NCI-H345 (cell line): ENCODE data around the gene PRKAR2B.

ENCODE experiments used
- DNase-seq: peaks from one replicate; lab custom pipeline; 2025; lab: John Stamatoyannopoulos, UW

The PRKAR2B gene

DNA sequence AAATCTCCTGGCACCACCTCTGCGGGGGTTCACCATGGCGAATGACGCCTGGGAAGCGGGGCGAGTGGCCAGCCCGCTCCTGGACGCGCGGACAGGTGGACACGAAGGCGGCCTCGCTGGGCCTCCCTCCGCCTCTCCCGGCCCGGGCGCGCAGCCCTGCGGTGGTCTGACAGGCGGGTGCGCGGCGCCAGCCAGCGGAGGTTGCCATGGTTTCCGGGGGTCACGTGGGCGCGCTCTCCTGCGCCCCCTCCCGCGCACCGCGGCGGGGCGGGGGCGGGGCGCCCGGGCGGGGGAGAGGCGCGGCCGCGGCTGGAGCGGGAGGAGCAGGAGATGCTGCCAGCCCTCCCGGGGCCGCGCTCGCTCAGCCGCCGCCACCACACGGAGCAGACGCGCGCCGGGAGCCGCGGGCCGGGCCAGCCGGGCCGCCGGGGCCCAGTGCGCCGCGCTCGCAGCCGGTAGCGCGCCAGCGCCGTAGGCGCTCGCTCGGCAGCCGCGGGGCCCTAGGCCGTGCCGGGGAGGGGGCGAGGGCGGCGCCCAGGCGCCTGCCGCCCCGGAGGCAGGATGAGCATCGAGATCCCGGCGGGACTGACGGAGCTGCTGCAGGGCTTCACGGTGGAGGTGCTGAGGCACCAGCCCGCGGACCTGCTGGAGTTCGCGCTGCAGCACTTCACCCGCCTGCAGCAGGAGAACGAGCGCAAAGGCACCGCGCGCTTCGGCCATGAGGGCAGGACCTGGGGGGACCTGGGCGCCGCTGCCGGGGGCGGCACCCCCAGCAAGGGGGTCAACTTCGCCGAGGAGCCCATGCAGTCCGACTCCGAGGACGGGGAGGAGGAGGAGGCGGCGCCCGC is at the start of gene PRKAR2B:
TSS of gene PRKAR2B (plus strand) at position 359 of the 848 bp plus-strand sequence. CDS start at position 562, 203 bp downstream.
- DNase-seq, result peak; percentile 86

DNA sequence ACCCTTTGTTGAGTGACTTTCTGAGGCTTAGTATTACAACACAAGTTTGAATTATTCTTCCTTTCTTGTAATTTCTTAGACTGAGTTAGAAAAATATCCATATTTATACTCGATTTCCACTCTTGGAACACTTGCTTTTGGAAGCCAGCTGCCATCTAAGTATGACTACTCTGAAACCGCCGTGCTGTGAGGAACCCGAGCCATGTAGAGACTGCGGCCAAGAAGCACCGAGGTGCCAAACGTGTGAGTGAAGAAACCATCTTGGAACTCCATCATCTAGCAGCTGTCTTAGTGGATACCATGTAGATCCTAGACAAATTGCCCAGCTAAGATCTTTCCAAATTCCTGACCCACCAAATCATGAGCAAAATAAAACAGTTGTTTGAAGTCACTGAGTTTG is 49.7 kb upstream of the PRKAR2B start:
- DNase-seq, result no peak

DNA sequence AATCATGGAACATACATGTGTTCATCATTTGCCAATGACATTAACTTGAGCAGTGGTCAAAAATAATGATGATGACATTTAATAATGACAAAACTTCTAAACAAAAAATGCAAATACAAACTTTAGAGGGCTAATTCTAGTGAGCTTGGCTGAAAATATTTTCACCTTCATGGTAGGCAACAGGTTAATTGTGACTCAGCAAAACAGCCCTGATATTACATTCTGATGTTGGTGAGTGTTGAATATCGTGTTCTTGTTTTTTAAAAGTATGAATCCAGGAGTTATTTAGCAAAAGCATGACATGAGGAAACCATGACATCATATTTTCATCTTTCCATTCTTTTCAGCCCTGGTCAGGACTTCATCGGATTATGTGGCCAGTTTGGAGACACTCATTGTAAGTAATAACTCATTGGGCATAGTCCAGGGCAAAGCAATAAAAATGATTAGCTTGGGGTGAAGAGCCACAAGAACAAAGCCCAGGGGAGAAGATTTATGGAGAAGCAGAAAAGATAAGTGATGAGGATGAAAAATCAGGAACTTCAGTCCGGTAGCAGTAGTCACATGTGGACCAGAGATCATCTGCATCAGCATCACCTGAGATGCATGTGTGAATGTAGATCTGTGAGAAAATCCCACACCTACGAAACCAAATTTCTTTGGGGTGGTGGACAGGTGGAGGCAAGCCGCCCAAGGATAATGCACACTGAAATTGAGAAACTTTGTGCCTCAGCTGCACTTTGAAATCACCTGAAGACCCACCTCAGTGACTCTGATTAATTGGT is 46.8 kb upstream of the PRKAR2B start:
- no peak for DNase-seq

DNA sequence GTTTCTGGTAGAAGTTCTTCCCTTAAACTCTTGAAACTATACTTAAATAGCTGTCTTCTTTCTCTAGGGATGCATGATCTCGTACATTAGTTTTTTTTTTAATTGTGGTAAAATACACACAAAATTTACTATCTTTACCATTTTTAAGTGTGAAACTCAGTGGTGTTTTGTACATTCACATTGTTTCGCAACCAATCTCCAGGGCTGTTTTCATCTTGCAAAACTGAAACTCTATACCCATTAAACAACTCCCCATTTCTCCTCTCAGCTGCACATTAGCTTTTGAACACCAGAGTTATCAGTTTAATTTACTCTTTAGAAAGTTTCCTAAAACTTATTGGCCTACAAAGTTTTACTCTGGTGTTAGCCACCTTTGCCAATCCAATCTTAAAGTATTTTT is 45.5 kb upstream of the PRKAR2B start:
- no peak for DNase-seq

DNA sequence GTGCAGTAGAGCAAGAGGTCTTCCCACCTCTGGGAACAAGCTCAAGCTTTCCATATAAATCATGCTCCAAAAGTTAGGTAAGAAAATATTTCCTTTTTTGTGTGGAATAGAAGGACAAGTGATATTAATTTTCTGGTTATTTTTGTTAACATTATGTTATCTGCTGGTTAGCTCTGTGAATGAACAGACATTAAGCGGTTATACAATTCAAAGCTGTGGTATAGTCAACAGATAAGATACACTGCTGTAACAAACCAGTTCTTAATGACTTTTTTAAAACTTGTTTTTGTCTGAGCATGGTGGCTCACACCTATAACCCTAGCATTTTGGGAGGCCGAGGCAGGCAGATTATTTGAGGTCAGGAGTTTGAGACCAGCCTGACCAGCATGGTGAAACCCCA is 43.0 kb upstream of the PRKAR2B start:
- DNase-seq, result no peak

DNA sequence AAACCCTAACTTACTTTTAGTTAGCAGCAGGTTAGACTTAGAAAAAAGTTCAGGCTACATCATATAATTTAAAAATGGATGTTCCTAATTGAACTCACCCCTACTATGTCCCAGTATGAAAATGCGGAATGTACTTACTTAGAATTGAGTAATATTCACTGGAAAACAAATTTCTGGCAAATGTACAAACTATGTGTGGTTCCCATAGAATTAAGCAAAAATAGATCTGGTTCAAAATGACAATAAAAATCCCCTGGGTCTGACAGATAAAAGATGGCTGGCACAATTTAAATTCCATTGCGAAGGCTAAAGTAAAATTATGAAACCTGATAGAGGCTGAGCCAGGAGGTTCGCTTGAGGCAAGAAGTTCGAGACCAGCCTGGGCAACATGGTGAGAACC is 42.4 kb upstream of the PRKAR2B start:
- no peak for DNase-seq

DNA sequence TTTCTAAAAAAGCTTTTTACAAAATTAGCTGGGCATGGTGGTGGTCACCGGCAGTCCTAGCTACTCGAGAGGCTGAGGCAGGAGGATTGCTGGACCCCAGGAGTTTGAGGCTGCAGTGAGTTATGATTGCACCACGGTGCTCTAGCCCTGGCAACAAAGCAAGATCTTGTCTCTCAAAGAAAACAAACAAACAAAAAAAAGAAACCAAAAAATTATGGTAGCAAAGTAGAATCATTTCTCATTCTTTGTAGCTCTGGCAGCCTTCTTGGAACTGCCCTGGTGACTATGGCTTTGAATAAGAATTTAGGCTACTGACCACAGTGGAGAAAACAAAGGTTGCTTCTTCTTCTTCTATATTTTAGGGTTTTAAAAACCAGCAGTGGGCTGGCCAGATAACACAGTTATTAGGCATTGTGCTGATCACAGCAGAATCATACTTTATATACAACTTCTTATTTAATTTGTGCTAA is 41.9 kb upstream of the PRKAR2B start:
- no peak for DNase-seq

DNA sequence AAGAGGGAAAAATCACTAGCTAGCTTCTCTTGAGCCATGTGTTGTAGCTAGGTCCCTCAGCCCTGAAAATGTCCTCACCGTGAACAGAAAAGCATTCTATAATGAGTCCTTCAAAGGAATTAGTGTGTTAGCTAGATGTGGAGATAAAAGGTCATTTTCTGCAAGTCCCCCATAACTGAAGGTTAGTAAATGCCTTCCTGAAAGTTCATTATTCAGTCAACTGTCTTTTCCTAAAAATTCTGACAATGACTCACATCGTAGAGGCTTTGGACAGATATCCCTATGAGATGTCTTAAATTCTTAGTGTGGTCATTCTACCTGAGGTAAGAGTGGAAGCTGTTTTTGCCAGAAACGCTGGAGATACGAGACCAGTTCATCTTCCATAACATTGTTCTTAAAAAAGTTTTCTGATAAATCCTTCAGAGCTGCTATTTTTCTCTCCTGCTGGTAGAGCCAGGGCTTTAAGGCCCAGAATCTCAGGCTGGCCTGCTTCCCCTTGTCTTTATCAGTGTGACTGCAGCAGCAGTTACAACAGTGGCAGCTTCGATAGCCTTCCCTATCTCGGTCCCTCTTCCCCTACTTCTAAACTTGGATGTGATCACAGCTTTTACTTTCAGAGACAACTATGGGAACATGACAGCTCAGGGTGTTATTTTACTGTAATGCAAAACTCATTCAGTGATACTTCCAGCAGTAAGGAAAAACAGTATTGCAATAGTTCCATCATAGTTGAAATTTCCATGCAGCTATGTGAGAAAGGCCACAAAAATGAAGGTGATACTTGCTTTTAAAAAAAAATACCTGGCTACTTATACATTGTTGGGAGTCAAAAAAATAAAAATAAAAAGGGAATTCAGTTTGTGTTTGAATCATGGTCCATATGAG is 37.3 kb upstream of the PRKAR2B start:
- no peak for DNase-seq

DNA sequence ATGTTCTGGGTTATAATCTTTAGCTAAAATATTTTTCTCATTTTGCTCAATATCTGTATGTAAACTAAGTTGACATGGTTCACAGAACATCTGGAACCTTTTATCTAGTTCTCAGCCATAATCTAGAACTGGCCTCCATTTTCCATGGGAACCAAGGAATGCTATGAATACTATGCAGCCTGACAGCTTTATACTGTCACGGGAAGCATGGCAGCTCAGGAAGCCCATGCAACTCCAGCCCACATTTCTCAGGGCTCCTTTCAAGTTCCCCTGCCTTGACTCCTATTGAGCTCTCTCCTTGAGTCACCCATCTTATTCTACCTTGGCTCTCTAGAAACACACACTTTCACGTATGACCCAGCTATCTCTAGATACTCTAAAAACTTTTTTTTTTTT is 36.6 kb upstream of the PRKAR2B start:
- DNase-seq, result no peak

DNA sequence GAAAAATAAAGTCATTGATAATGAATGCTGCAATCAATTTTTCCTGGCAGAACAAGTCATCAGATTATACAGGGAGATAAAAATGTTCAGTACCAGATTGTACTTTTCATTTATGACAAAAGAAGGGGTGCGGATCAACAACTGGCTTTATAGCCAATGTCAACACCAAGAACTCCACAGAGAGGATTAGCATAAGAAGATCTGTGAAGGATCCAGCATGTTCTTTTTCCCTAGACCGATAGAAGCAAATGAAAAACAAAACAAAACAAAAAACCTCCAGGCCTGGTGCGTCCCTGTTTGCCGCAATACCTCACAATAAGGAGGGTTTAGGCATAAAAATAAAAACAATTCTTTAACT is 34.7 kb upstream of the PRKAR2B start:
- DNase-seq, result peak; percentile 8

DNA sequence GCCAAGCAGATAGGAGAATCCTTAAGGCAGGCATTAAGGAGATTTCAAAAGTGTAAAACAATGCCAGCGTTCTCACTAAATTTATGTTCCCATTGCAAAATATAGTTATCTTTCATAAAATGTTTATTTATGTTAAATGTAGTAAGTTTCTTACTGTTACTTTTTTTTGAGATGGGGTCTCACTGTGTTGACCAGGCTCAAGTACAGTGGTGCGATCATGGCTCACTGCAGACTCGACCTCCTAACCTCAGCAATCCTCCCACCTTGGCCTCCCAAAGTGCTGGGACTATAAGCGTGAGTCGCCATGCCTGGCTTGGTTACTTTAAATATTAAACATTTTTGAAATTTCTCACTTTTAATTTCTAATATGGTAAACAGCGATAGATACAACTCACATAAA is 31.8 kb upstream of the PRKAR2B start:
- no peak for DNase-seq

DNA sequence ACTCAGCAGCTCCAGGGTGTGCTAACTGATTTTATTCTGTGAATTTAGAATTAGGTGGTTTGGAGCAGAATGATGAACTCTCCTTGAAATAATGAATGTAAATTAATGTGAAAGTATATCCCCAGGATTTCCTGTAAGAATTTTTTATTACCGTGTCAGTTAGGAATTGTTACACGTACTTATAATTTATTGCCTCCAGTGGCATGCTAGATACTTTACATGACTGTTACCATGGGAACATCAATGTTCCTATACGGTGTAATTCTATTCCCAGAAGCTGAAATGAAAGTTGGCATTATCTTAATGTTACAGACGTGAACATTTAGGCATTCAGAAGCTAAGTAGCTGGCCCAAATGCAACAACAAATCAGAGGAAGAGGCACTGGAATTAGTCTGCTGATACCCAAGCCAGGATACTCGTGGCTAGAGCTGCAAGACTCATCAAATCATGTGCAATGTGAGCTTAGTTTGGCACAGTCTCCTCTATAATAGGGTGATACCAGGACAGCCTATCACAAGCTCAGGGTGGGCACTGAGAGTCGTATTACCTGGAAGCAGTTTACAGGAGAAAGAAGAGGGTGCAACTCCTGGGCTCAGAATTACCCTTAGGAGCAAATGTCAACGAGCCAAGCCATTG is 30.0 kb upstream of the PRKAR2B start:
- peak; percentile 8 for DNase-seq

DNA sequence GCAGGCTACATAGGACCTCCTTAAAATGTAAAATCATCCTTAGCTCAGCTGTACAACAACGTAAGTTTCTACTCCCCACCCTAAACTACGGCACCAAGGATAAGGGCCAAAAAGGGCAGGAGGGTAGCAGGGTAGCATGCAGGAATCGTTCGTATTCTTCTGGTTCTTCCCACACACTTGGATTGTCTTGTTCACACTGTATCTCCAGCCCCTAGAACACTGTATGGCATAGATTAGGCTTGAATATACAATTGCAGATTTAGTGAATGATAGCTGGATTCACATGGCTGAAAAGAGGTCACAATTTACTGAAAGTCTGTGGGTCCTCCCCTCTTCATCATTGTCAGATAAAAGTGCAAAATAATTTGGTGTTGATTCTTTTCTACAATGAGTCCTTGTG is 28.2 kb upstream of the PRKAR2B start:
- no peak for DNase-seq

DNA sequence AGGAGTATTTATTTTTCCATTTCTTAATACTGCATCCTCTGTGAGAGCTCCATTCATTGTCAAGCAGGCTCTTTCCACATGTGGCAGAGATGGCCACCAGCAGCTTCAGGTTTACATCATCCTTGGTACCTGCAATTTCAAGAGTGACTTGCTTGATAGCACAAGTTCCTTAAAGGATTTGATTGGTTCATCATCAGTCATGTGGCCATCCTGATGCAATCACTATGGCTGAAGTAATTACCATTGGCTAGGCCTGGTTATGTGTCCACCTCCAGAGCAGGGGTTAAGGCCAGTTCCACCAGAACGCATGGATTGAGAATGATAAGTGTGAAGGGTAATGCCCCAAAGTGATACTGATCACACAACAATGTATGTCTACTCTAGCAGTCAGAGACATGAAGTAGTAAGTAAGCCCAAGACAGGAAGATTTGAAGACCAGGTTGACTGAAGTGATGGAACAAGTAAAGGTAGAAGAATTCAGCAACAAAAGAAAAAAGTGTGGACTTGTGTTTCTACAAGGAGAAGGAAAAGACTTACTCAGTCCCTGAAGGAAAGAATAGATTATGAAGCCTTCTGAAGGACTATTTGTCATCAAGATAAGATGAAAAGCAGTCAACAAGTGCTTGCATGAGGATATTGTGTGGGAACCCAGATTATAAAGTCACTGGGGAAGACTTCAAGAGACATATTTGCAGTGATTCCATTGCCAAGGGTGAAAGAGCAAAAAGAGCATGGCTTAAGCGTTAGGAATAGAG is 26.4 kb upstream of the PRKAR2B start:
- DNase-seq, result no peak

DNA sequence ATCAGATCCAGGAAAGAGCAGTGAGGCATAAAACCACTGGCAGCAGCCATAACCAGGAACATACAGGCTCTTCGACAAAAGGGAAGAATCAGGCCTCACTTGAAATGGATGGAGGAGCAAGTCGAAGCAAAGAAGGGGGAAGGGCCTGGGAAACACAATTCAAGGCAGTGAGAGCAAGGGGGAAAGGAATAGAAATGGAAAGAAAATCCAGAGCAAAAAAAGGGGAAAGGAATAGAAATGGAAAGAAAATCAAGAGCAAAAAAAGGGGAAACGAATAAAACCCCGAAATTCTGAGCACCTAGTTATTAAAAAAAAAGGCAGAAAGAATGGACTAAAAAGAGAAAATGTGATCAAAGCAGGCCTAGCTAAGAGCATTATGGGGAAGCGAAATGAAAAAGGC is 24.1 kb upstream of the PRKAR2B start:
- no peak for DNase-seq

DNA sequence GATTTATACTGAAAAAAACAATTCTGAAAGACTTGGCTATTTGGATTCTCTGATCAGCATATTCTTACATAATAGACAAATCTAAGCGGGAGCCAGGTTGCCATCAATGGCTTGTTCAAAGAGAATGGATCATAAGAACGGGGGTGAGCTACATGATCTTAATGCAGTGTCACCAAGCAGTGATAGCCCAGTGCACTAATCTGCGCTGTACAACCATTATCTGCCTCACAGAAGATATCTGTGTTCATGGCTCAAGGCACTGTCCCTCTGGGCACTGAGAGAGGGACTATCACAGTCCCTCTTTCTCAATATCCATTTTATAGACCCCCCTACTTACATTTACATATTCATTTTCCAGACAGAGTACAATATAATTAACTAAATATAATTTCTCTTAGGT is 22.9 kb upstream of the PRKAR2B start:
- DNase-seq, result no peak

DNA sequence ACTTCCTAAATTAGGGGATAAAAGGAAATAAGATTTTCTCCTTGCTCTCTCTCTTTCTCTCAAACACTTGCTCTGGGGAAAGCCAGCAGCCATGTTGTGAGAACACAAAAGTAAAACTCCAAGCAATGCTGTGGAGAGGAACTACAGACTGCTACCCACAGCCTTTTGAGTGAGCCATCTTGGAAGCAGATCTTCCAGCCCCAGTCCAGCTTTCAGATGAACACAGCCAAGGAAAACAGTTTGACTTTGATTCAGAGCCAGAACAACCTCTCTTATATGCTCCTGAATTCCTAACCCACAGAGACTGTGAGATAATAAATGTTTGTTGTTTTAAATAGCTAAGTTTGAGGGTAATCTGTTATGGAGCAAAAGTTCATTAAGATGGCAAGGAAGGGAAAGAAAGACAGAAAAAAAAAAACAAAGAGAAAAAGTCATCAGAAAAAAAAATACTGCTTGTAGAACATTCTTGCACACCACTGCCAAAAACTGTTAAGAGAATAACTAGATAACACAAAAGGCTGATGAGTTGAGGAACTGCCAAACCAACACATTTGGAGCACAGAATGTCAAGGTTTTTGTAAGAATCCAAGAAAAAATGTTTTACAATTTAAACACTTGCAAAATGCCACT is 20.9 kb upstream of the PRKAR2B start:
- no peak for DNase-seq

DNA sequence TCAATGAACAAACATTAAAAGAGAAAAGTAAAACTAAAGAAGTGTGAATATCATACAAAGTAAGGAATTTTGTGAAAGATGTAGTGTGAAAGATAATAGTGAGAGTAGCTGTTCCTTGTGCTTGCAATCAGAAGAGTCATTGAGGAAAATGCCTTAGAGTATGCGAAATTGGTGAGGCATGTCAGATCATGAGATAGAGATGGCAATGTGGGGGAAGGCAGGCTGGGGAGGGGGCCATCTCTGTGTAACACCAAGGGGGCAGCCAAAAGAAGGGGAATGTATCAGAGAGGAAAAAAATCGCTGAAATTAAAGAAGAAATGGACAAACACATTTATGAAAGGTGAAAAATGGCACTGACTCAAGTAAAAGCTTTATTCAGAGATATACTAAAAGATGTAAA is 19.6 kb upstream of the PRKAR2B start:
- DNase-seq, result no peak

DNA sequence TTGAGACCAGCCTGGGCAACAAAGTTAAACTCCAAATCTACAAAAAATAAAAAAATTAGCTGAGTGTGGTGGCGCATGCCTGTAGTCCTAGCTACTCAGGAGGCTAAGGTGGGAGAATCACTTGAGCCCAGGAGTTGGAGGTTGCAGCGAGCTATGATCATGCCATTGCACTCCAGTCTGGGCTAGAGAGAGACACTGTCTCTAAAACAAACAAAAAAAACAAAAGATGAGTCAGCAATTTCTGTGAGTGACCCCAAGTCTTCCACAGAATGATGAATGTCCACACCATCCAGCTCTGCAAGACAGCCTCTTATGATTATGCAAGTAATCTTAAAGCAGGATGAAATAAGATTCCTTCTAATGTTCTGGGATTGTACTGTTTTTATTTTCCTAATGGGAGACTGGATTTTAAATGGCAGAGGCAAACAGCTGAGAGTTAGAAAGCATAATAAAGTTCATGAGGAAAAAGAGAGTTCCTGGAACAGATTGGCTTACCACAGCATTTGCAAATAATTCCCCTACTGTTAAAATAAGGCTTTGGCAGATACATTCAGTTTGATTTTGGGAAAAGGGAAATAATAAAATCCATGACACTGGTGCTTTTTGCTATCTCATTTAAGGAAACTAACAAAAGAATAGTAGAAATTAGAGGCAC is 18.9 kb upstream of the PRKAR2B start:
- DNase-seq, result no peak

DNA sequence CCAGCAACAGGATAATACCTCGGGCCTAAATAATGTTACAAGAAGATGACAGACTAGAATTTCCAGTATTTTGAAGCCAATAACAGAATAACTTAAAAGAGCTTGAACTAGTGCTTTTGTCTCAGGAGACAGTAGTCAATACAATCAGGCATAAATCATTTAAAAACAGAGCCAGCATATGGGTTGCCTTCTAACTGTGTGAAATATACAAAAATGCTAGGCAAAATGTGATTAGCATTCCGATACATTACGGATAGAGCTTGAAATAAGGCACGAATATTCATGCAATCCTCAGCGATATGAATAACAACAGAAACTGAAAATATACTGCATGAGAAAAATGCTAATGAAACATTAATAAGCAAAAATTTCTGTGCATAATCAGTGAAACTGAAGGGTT is 18.3 kb upstream of the PRKAR2B start:
- DNase-seq, result no peak
